K562 (cell line): ENCODE data around the gene WNK2. TPM values are rescaled to one million over a fixed set of nuclear protein-coding genes. Genes with fewer than 3 reads are reported as not detected.

Source experiments
- ATAC-seq: fragments of 200-7000 bp; cut with Tn5 transposase; 3 replicates; pipeline ENCODE4 v1.9.1; 2020; ENCODE audit warnings: moderate library complexity
- BruUV-seq: library from RNA; stranded (reverse); fragments of 400-500 nt; replicated peaks from 2 replicates; lab custom pipeline; 2021; lab: Mats Ljungman, UMichigan
- CTCF ChIA-PET: fragments of 300-600 bp; formaldehyde crosslinking; extraction: SDS; loops from one replicate; lab custom pipeline; 2021; ENCODE audit warnings: low intra/inter-chr PET ratio; lab: Yijun Ruan, JAX
- POLR2A ChIA-PET: fragments of 300-600, 350-650 bp; sonication (Branson Sonifier 250); formaldehyde crosslinking; extraction: SDS; loops from one replicate; lab custom pipeline; 2021; ENCODE audit warnings: antibody characterized with exemption, inconsistent platforms; lab: Yijun Ruan, JAX
- DNase-seq, 4 experiments: peaks; one replicate each; pipeline versions ENCODE4 v3.0.0 to v3.0.0-alpha.2; 2011 to 2018; ENCODE audit warnings: low spot score in 3 of 4, mixed read lengths in 3 of 4; ENCODE audit errors: extremely low read depth in 1 of 4
- FAIRE-seq: peaks from 2 replicates; lab custom pipeline; 2011; peaks lifted over from hg19 to GRCh38; lab: Jason Lieb, UNC
- H2AFZ ChIP-seq: 2 replicates; pipeline ENCODE4 v1.6.0; 2011; ENCODE audit warnings: low read depth, low read length, control low read depth, inconsistent platforms
- H3K27ac ChIP-seq: fragments of 200-600 bp; 3 replicates; pipeline ENCODE4 v1.8.0; 2011; ENCODE audit warnings: low read depth, mild to moderate bottlenecking, control low read depth, inconsistent platforms, low read length, moderate library complexity, mixed read lengths; ENCODE audit errors: extremely low read depth
- H3K27me3 ChIP-seq, 2 experiments: fragments of 300-600 bp in 1 of 2; 2 replicates in 1 of 2; 3 replicates in 1 of 2; pipeline versions ENCODE4 v1.6.0 to v1.8.0; 2011; ENCODE audit warnings: inconsistent platforms in 2 of 2, low read length in 2 of 2, mild to moderate bottlenecking in 1 of 2, mixed read lengths in 1 of 2, moderate library complexity in 1 of 2; ENCODE audit not compliant: control insufficient read depth in 2 of 2, insufficient read depth in 2 of 2
- H3K36me3 ChIP-seq: fragments of 300-600 bp; 3 replicates; pipeline ENCODE4 v1.8.0; 2011; ENCODE audit warnings: mild to moderate bottlenecking, low read length, inconsistent platforms; ENCODE audit not compliant: control insufficient read depth, insufficient read depth
- H3K4me1 ChIP-seq, 2 experiments: fragments of 200-600 bp in 1 of 2; replicated peaks in 1 of 2; 2 replicates in 1 of 2; 3 replicates in 1 of 2; pipeline versions ENCODE4 v1.5.1 to v1.8.0; 2011; ENCODE audit warnings: inconsistent platforms in 2 of 2, low read length in 2 of 2, mild to moderate bottlenecking in 1 of 2, mixed read lengths in 1 of 2, moderate library complexity in 1 of 2; ENCODE audit not compliant: control insufficient read depth in 2 of 2, insufficient read depth in 2 of 2
- H3K4me2 ChIP-seq: 2 replicates; pipeline ENCODE4 v1.6.1; 2011; ENCODE audit warnings: low read length, control low read depth, inconsistent platforms, mixed read lengths; ENCODE audit not compliant: insufficient read depth
- H3K4me3 ChIP-seq: fragments of 200-600 bp; sonication (generic), shearing (Covaris generic); 2 replicates; pipeline ENCODE4 v1.5.1; 2016; ENCODE audit warnings: control low read depth, inconsistent platforms
- H3K79me2 ChIP-seq: fragments of 200-600 bp; 3 replicates; pipeline ENCODE4 v1.8.0; 2011; ENCODE audit warnings: low read length, inconsistent platforms; ENCODE audit not compliant: control insufficient read depth, insufficient read depth
- H3K9ac ChIP-seq, 2 experiments: 2 replicates each; pipeline versions ENCODE4 v1.6.0 to v1.6.1; 2011; ENCODE audit warnings: low read depth in 2 of 2, low read length in 2 of 2, control low read depth in 1 of 2, inconsistent platforms in 1 of 2, mild to moderate bottlenecking in 1 of 2, mixed read lengths in 1 of 2; ENCODE audit not compliant: insufficient read depth in 1 of 2
- H3K9me1 ChIP-seq: one replicate; pipeline ENCODE4 v1.6.0; 2011; ENCODE audit warnings: inconsistent platforms, mild to moderate bottlenecking, low read length, moderate library complexity; ENCODE audit not compliant: control insufficient read depth, insufficient read depth
- H3K9me3 ChIP-seq: replicated peaks from 2 replicates; pipeline ENCODE4 v1.5.1; 2011; ENCODE audit warnings: low read depth, low read length, inconsistent platforms; ENCODE audit not compliant: control insufficient read depth, insufficient read depth
- H4K20me1 ChIP-seq: replicated peaks from 2 replicates; pipeline ENCODE4 v1.6.1; 2011; ENCODE audit warnings: low read length, inconsistent platforms, mixed read lengths; ENCODE audit not compliant: control insufficient read depth, insufficient read depth
- CBFA2T2 ChIP-seq: fragments of 450-650 bp; conservative IDR thresholded peaks from 2 replicates; pipeline ENCODE4 v1.6.1; 2017; ENCODE audit warnings: mild to moderate bottlenecking
- CBFA2T3 ChIP-seq: fragments of 450-650 bp; IDR thresholded peaks from 2 replicates; pipeline ENCODE4 v1.6.1; 2017
- NFIC ChIP-seq: fragments of 450-650 bp; IDR thresholded peaks from 2 replicates; pipeline ENCODE4 v1.6.1; 2017; ENCODE audit warnings: mild to moderate bottlenecking, inconsistent platforms
- SIN3A ChIP-seq, 2 experiments: fragments of 150-350 bp in 1 of 2; IDR thresholded peaks; 2 replicates each; pipeline ENCODE4 v1.6.1; 2011 to 2016; ENCODE audit warnings: borderline replicate concordance in 2 of 2, low read depth in 2 of 2, low read length in 2 of 2, mild to moderate bottlenecking in 2 of 2, moderate library complexity in 2 of 2; ENCODE audit not compliant: control insufficient read depth in 1 of 2
- TAL1 ChIP-seq: fragments of 450-650 bp; IDR thresholded peaks from 2 replicates; pipeline ENCODE4 v1.6.1; 2016; ENCODE audit warnings: mild to moderate bottlenecking
- TCF3 ChIP-seq: sonication (generic); formaldehyde crosslinking; IDR thresholded peaks from 2 replicates; pipeline ENCODE4 v1.4.0; 2020; ENCODE audit warnings: mild to moderate bottlenecking, missing genetic modification reagents
- TEAD4 ChIP-seq, 2 experiments: sonication (generic) in 1 of 2; formaldehyde crosslinking in 1 of 2; IDR thresholded peaks; 2 replicates each; pipeline versions ENCODE4 v1.6.1 to v1.8.0; 2012 to 2022; ENCODE audit warnings: borderline replicate concordance in 1 of 2, inconsistent platforms in 1 of 2, low read length in 1 of 2, mild to moderate bottlenecking in 1 of 2, missing genetic modification reagents in 1 of 2
- TRIM28 ChIP-seq: fragments of 450-650 bp; IDR thresholded peaks from 2 replicates; pipeline ENCODE4 v1.6.1; 2017
- ZSCAN29 ChIP-seq: fragments of 450-650 bp; IDR thresholded peaks from 2 replicates; pipeline ENCODE4 v1.6.1; 2017
- WGBS: fragments of 100-300 bp; shearing (Covaris generic); methylation state at CpG from one replicate; pipeline ENCODE4 v1.1.6; 2016; ENCODE audit warnings: low coverage, mixed read lengths; ENCODE audit not compliant: insufficient coverage; ENCODE audit errors: missing lambda C conversion rate; 5-methylcytosine and 5-hydroxymethylcytosine counted together
- in situ Hi-C: fragments of 300-500 bp; cut with MboI; formaldehyde crosslinking; loops from 4 replicates; pipeline ENCODE4 v1.15.0; 2018; ENCODE audit warnings: inconsistent platforms, mixed read lengths
- intact Hi-C: fragments of 100-400 bp; cut with micrococcal nuclease; formaldehyde crosslinking; loops from 2 replicates; pipeline ENCODE4 v1.14.2; 2022
- polyA plus RNA-seq, 8 experiments: library from polyadenylated mRNA; depleted of rRNA in 4 of 8; stranded (reverse) in 5 of 8; unstranded in 3 of 8; fragments of >200 nt; fragmentation: Nextera tagmentation in 2 of 8; fragmentation: Illumina TruSeq in 1 of 8; extraction: Ambion mirVana in 2 of 8; extraction: Trizol in 1 of 8; gene quantifications; 2 replicates each; pipeline versions ENCODE4 v1.2.1 to v1.2.3, GENCODE V29; 2011 to 2014; ENCODE audit warnings: inconsistent platforms in 1 of 8, missing spikeins in 1 of 8
- total RNA-seq, 7 experiments: library from RNA; depleted of rRNA in 6 of 7; stranded (reverse); fragments of >200 nt in 6 of 7; fragmentation: Illumina TruSeq in 2 of 7; extraction: Trizol in 2 of 7; gene quantifications; 2 replicates each; pipeline versions ENCODE4 v1.2.1 to v1.2.3, GENCODE V29; 2011 to 2021; ENCODE audit warnings: low replicate concordance in 1 of 7
- TF ChIP-seq, protein P1 (sequence below): sonication (generic); formaldehyde crosslinking; IDR thresholded peaks from 2 replicates; pipeline ENCODE4 v1.8.0; 2022; ENCODE audit warnings: missing genetic modification reagents, mild to moderate bottlenecking, moderate library complexity, borderline replicate concordance

The WNK2 gene
- total and polyA plus RNA-seq, 9 of the 15 experiments (the other 6 are each of a cell fraction or from before 2014, with no cell fraction given): 0.36 to 3.3 (median 0.64) TPM; not detected in 2

DNA sequence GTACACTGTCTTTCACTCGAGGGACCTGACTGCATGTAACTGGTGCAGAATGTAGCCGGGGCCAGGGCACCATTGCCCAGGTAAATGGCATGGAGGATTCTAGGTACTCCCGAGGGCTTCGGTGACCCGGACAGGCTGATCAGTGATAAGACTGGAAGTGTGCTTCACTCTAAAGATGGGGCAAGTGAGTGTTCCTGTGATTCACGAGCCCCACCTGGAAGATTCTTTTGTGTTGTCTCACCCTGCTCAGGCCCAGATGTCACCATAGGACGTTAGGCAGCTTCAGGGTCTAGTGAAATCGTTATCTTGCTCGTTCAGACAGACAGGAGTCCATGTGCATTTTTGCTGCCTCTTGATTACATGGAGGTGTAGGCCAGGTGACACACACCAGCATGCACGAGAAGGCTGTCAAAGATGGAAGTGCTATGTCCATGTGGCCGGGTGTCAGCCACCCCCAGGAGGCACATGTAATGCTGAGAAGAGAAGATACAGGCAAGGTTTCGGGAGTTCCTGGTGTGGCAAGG, 73.9 kb downstream of the WNK2 start:
- 4% methylated on average over 12 of the region's 12 CpGs for WGBS
- in situ Hi-C loops: no loop called here
- H3K4me1 ChIP-seq: peaks cover 0 to 10% of the 10 kb centered on the region in 2 experiments; a peak in 2 of 5 replicates
- peak; percentile 67 for TF ChIP-seq CBFA2T2
- TF ChIP-seq TRIM28: no peak
- TF ChIP-seq TAL1: peak; percentile 61
- TF ChIP-seq SIN3A (IDR thresholded peaks at IDR 0.05; ENCODE audit: borderline replicate concordance in 2 of 2, control insufficient read depth in 1 of 2, low read depth in 2 of 2, low read length in 2 of 2): 0 out of 4 replicates have a peak, but pooled peaks of 1 of the 2 experiments have one; percentile 22
- TF ChIP-seq TEAD4 (IDR thresholded peaks at IDR 0.05; ENCODE audit: low read length): peak; percentile 60
- TF ChIP-seq TEAD4 (CRISPR knock-in tag; IDR thresholded peaks at IDR 0.05; ENCODE audit: borderline replicate concordance): no peak
- peak; percentile 61 for TF ChIP-seq TCF3 (CRISPR knock-in tag)
- TF ChIP-seq CBFA2T3: peak; percentile 74
- TF ChIP-seq, protein P1, sequence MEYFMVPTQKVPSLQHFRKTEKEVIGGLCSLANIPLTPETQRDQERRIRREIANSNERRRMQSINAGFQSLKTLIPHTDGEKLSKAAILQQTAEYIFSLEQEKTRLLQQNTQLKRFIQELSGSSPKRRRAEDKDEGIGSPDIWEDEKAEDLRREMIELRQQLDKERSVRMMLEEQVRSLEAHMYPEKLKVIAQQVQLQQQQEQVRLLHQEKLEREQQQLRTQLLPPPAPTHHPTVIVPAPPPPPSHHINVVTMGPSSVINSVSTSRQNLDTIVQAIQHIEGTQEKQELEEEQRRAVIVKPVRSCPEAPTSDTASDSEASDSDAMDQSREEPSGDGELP: no peak
- TF ChIP-seq NFIC: no peak
- TF ChIP-seq ZSCAN29: no peak
- TF ChIP-seq, all 486 proteins: peak for 6
- ATAC-seq (no peak; the same call in 2 of the 3 replicates), FAIRE-seq (peak; percentile 49), DNase-seq (peak in 1 of 4 experiments; percentile 15)
- intact Hi-C loops: loop anchor here (5.0 kb wide), 1 partner anchor 49 kb away; no protein-coding TSS in a partner anchor
- Histone ChIP-seq H3K9ac (no peak overlapping the region), H3K9me1 (no peaks in the 10 kb centered on the region), H3K27ac (no peak overlapping the region), H2AFZ (no peak overlapping the region), H4K20me1 (peaks cover 7% of the 10 kb centered on the region), H3K36me3 (no peaks in the 10 kb centered on the region), H3K4me3 (no peak overlapping the region), H3K9me3 (no peaks in the 10 kb centered on the region), H3K4me2 (no peak overlapping the region), H3K27me3 (peaks cover 13 to 81% of the 10 kb centered on the region in 2 experiments; a peak in 4 of 5 replicates), H3K79me2 (no peaks in the 10 kb centered on the region)
- CTCF ChIA-PET: no interaction called here
- POLR2A ChIA-PET: no interaction called here
- BruUV-seq: no TSS peak
